GF-D8 (cell line): ENCODE measurements around the gene GAK.

Experiments used
- DNase-seq: peaks from one replicate; lab custom pipeline; 2025; lab: John Stamatoyannopoulos, UW

GAK gene

DNA sequence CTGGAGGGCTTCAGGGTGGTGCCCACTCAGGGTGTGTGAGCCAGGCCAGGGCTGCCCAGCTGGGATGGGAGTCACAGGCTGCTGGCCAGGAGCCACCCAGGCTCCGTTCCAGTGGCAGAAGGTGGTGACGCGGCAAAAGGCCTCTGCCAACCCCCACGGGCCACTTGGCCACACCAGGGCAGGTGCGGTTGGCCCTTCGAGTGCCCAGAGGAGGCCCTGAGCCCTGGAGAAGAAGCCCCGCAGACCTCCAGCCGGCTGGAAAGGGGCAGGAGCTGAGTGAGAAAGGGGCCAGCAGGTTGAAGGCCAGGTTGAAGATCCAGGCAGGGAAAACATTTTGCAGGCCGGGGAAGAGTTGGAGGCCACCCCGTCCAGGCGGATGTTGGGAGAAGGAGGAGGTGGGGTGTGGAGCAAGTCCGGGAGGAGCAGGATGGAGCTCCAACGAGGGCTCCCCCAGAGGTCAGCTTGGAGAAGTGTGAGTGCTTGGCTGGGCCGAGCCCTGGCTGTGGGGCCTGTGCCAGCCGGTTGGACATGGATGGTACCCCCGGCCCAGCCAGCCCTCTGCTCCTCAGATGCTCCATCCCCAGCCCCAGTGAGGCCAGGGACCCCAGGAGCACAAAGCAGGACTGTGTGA lies 103.4 kb downstream of the GAK start:
- DNase-seq = no peak

- DNase-seq = no peak
These were observed 104.7 kb downstream of the GAK start for GRCh38 chr4:827209-828081.

- no peak for DNase-seq
These were observed 105.5 kb downstream of the GAK start for GRCh38 chr4:826508-827208.

DNA sequence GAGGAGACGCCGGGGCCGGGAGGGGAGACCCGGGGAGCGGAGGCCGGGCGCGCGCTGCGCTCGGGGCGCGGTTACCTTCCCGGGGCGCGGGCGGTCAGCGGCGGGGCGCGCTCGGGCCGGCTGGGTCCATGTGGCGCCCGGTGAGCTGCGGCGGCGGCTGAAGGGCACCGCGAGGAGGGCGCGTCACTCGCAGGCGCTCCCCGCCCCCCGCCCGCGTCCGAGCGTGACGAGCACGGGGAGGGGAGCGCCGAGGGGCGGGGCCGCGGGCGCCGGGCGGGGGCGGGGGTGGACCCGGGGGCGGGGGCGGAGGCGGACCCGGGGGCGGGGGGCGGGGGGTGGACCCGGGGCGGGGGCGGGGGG lies 106.2 kb downstream of the GAK start, which contains the start of gene CPLX1:
Gene CPLX1 (minus strand): TSS at position 159 of the 360 bp plus-strand sequence. CDS start 1,607 bp downstream, outside the sequence.
- no peak for DNase-seq

DNA sequence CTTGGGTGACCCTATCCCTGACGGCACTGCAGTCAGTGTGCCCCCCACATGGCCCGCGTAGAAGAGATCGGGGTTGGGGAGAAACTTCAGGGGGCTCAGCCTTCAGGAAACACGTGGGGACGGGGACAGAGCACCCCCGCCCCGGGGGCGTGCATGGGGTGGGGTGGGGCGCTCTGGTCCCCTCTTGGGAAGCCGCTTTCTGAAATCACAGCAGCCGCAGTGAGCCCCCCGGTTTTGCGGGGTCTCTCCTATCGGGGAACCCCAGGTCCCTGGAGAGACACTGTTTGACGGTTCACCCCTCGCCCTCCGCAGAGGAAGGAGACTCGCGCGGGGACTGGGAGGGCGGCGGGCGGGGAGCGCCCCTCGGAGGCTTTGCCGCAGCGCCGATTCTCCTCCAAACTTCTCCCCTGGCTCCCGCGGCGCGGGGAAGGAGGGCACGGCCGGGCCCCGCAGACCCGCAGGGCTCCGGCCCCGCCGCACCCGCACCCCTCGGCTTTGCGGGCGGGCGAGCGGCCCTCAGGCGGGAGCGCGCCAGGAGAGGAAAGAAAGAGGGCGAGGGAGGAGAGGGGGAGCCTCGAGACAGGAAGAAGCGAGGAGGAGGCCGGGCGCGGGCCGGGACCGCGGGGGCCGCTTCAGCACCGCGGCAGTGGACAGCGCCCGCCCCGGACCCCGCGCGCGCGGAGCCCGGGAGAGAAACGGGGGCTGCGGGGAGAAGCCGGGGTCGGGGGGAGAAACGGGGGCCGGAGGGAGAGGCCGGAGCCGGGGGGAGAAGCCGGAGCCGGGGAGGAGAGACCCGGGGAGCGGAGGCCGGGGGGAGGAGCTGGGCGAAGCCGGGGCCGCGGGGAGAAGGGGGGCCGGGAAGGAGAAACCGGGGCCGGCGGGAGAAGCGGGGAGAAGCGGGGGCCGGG lies 106.8 kb downstream of the GAK start:
- no peak for DNase-seq

- DNase-seq = no peak
These were observed 107.6 kb downstream of the GAK start for GRCh38 chr4:824461-825062.

DNA sequence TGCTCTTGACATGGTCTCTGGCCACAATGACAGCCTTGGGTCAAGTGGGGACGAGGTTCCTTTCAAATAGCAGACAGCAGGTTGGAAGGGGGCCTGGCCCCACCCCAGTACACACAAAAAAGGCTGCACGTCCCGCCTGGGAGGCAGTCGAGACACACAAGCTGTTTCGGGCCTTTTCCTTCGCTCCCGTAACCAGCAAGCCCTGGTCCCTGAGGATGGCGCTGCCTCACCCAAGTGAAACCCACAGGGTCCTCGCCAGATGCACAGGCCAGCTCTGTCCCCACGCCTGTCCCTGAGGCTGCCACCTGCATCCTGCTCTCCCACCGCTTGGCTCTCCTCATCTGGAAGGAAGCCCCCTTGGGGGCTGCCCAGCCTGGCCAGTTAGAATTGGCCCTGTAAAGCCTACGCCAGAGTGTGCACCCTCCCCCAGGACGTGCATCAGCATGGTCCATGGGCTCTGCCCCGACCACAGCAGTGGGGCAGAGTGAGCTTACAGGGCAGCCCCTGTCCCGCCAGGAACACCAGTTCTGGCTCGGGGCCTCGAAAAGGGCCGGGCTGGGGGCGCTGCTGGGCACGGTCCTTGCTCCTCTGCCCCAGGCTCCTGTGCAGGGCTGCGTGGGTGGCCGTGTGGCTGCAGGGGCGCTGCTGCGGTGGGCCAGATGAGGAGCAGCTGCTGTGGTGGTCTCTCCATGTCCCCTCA lies 108.2 kb downstream of the GAK start:
- no peak for DNase-seq

DNA sequence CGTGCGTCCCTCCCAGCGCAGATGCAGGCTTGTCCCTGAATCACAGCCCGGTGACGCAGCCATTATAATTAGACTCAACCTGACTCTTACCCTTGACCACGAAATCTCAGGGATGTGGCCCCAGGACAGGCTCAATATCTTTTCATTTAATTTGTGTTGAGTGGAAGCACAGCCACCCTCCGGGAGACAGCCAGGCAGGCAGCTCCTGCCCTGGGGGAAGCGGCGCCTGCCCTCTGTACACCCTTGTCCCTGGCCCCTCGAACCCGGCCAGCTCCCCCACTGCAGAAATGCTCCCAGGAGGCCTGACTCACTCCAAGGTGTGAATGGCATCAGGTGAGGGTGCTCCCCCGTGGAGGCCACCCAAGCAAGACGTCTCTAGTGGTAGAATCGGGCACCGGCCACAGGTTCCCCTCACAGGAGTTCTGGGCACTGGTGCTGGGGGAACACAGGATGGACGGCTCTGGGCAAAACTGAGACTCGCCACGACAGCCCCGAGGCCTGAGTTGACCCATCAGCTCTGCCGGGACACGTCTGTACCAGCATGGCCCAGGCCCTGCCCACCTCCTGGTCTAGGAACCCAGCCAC lies 108.8 kb downstream of the GAK start:
- no peak for DNase-seq

- DNase-seq = no peak
These were observed 109.5 kb downstream of the GAK start for GRCh38 chr4:822361-823175.

- DNase-seq = no peak
These were observed 110.5 kb downstream of the GAK start for GRCh38 chr4:821631-822030.

- no peak for DNase-seq
These were observed 110.9 kb downstream of the GAK start for GRCh38 chr4:821181-821591.

DNA sequence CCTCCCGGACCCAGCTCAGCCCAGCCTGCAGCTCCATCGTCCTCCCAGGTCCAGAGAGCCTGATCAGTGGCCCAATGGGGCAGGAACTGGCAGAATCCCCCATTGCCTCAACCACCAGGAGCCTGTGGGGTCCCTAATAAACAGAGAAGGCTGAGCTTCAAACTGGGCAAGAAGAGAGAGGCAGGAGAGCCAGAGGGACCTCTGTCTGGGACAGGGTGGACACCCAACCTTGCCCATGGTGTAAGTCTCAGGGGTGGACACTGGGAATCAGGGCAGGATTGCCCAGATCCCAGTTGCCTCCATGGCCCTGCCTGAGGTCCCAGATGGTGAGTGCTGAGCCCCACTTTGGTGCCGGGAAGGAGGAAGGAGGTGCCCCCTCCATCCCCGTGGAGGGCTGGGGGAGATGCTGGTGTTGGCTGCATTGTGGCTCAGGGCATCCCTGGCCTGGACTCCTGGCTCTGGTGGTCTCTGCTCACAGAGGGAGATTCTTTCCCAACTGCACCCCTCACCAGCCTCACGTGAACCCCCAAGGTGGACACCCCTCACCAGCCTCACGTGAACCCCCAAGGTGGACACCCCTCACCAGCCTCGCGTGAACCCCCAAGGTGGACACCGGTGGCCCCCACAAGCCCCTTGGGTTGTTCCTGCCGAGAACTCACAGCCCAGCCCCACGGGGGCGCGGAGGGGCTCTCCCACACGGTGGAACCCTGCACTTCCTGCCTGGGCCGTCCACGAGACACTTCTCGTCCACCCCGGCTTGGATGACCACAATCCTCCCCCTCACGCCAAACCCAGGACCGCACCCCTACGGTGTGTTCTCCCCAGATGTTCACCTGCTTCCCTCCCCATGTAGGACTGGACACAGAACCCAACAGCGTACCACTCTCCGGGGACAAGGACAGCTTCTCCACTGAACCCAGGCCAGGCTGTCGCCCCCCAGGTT lies 111.6 kb downstream of the GAK start:
- DNase-seq = no peak

- DNase-seq = no peak
These were observed 112.5 kb downstream of the GAK start for GRCh38 chr4:819401-820229.

DNA sequence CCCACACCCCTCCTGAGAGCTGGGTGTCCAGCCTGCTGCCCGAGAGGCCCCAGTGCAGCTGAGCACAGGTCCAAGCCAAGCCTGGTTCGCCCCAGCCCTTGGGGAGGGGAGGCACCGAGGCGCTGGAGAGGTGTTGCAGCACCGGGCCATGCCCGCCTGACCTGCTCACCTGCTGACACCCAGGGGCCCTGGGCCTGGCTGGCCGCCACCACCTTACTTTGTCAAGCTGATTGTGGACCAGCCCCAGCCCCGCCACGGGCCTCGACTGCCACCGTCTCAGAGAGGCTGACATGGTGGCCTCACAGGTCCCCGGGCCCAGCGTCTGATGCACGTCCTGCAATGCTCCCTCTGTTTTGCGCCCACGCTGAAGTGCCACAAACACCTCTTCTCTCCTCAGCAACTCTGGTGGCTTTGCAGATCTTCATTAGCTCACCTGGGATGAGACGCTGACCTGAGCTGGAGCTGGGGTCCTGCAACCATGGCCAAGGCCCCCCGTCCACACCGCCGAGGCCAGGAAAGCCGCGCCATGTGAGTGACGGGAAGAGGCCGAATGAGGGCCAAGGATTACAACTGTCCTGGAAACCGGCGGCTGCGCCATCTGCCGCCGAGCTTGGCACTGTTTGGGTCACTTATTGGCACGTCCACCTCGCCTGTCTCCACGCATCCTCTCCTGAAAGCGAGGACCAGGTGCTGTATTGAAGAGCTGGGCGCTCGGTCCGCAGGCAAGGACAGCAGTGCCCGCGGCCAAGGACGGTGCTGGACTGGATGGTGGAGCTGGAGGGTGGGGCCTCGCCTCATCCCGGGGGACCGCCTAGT lies 113.8 kb downstream of the GAK start:
- DNase-seq = no peak

DNA sequence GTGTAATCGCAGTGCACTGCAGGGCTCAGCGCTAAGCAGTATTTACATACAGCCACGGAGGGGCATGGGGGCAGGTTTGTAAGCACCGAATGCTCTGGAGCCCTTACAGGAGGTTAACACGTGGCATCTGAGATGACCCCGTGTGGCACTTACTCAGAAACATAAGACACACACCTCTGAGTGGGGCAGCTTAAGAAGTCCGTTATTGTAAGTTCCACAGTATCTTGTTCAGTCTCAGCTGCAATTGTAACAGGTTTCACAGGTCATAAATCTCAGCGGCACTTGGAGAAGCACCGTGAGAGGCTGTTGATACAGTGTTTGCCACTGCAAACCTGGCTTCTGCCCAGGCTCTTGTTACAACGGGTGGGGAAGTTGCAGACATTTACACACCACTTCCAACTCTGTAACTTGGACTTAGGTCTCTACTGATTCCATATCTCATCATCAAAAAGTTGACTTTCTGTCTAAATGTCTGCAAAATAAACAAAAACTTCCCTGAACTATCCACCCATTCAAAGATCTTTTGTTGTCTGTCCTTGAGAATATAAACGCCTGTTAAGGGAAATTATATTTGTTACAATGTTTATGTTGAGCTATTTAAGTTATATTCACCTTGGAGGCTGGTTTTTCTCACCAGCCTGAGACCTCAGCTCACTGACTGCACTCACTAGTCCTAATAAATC lies 116.5 kb downstream of the GAK start:
- no peak for DNase-seq

- no peak for DNase-seq
These were observed 117.7 kb downstream of the GAK start for GRCh38 chr4:814312-814850.
